ENCODE results near the gene MAN2A2.
A peak's percentile ranks its signal among the peaks of the same experiment; 100 is the strongest.
"Not testable (repeated sequence)": the region's sequence is repeated elsewhere in the genome, so short reads cannot be mapped to it uniquely, and the experiment has no call there.

Gene MAN2A2

GRCh38 chr15:90922712-90923322 is 19.7 kb downstream of the MAN2A2 start:
- DNase-seq = not testable (repeated sequence)

- no peak for DNase-seq
Observed at GRCh38 chr15:90924375-90924774, 21.3 kb downstream of the MAN2A2 start.

- DNase-seq = not testable (repeated sequence)
Observed at GRCh38 chr15:90926766-90927165, 23.7 kb downstream of the MAN2A2 start.

- not testable (repeated sequence) for DNase-seq
Observed at GRCh38 chr15:90928106-90928505, 25.0 kb downstream of the MAN2A2 start.

- no peak for DNase-seq
Observed at GRCh38 chr15:90929246-90930019, 26.3 kb downstream of the MAN2A2 start.

GRCh38 chr15:90930861-90931574 is 27.9 kb downstream of the MAN2A2 start:
- DNase-seq = no peak

GRCh38 chr15:90931575-90931827 is 28.4 kb downstream of the MAN2A2 start:
- no peak for DNase-seq

- DNase-seq = peak; percentile 87 to 91
Observed at GRCh38 chr15:90931828-90932659, 28.9 kb downstream of the MAN2A2 start, which contains the start of gene HDDC3. TSS of gene HDDC3 (minus strand) at chr15:90932549. CDS start at chr15:90932540, 9 bp downstream.

- no peak for DNase-seq
Observed at GRCh38 chr15:90932660-90932991, 29.5 kb downstream of the MAN2A2 start.

- no peak for DNase-seq
Observed at GRCh38 chr15:90933301-90933700, 30.2 kb downstream of the MAN2A2 start.

- DNase-seq = peak; percentile 87 to 89
Observed at GRCh38 chr15:90934256-90934948, 31.3 kb downstream of the MAN2A2 start.

GRCh38 chr15:90934949-90935751 is 32.0 kb downstream of the MAN2A2 start, which contains the start of gene UNC45A:
TSS of gene UNC45A (plus strand) at chr15:90935285. CDS start at chr15:90935325, 40 bp downstream.
- DNase-seq = peak; percentile 93 to 96

- no peak for DNase-seq
Observed at GRCh38 chr15:90936823-90937222, 33.7 kb downstream of the MAN2A2 start.

GRCh38 chr15:90938261-90938660 is 35.2 kb downstream of the MAN2A2 start:
- DNase-seq = no peak

- DNase-seq = no peak
Observed at GRCh38 chr15:90939756-90940155, 36.7 kb downstream of the MAN2A2 start.

- DNase-seq = no peak
Observed at GRCh38 chr15:90941038-90941437, 37.9 kb downstream of the MAN2A2 start.

- DNase-seq = no peak
Observed at GRCh38 chr15:90942354-90943120, 39.4 kb downstream of the MAN2A2 start.

GRCh38 chr15:90945091-90945490 is 42.0 kb downstream of the MAN2A2 start:
- no peak for DNase-seq

- no peak for DNase-seq
Observed at GRCh38 chr15:90946538-90946937, 43.4 kb downstream of the MAN2A2 start.

GRCh38 chr15:90946941-90947576 is 44.0 kb downstream of the MAN2A2 start:
- DNase-seq = no peak

Data from CD4-positive, alpha-beta T cell treated with Interferon alpha-2 for 1 hour (primary cell).